SU-DHL-6 (cell line): ENCODE measurements around the gene HDGF.

Source experiments
- H2AFZ ChIP-seq: fragments of 200-600 bp; sonication (generic); 2 replicates; pipeline ENCODE4 v1.6.1; 2014; ENCODE audit warnings: low read depth, mild to moderate bottlenecking, moderate library complexity, mixed read lengths, antibody characterized with exemption, low read length; ENCODE audit not compliant: severe bottlenecking
- H3F3A ChIP-seq: fragments of 200-600 bp; shearing (Covaris generic); 2 replicates; pipeline ENCODE4 v1.6.0; 2016; ENCODE audit warnings: antibody characterized with exemption, mild to moderate bottlenecking; ENCODE audit not compliant: insufficient read depth
- H3K27ac ChIP-seq: fragments of 200-600 bp; sonication (generic); 2 replicates; pipeline ENCODE4 v1.5.1; 2016; ENCODE audit warnings: low read depth, mild to moderate bottlenecking, low read length, moderate library complexity, mixed read lengths
- H3K27me3 ChIP-seq: fragments of 200-600 bp; sonication (generic), shearing (Covaris generic); 2 replicates; pipeline ENCODE4 v1.6.0; 2014; ENCODE audit warnings: mild to moderate bottlenecking, low read length
- H3K36me3 ChIP-seq: fragments of 200-600 bp; sonication (generic); 2 replicates; pipeline ENCODE4 v1.6.1; 2014; ENCODE audit warnings: mild to moderate bottlenecking, low read length, mixed read lengths
- H3K4me2 ChIP-seq: fragments of 300-600, 200-600 bp; shearing (Covaris generic), sonication (generic); 2 replicates; pipeline ENCODE4 v1.6.0; 2014; ENCODE audit warnings: low read length, low read depth, mild to moderate bottlenecking; ENCODE audit not compliant: poor library complexity, severe bottlenecking
- H3K4me3 ChIP-seq: fragments of 200-600 bp; sonication (generic); 2 replicates; pipeline ENCODE4 v1.5.1; 2014; ENCODE audit warnings: antibody characterized with exemption, low read length, mild to moderate bottlenecking, mixed read lengths; ENCODE audit not compliant: insufficient read depth, poor library complexity, severe bottlenecking
- H3K79me2 ChIP-seq: fragments of 200-600 bp; sonication (generic); 2 replicates; pipeline ENCODE4 v1.6.1; 2014; ENCODE audit warnings: mild to moderate bottlenecking, low read length, moderate library complexity; ENCODE audit not compliant: insufficient read depth
- H3K9ac ChIP-seq: fragments of 200-600 bp; sonication (generic); 2 replicates; pipeline ENCODE4 v1.7.0; 2014; ENCODE audit warnings: mild to moderate bottlenecking, low read length
- H3K9me2 ChIP-seq: fragments of 200-600 bp; sonication (generic); replicated peaks from 2 replicates; pipeline ENCODE4 v1.6.1; 2014; ENCODE audit warnings: low read length; ENCODE audit not compliant: insufficient read depth
- H3K9me3 ChIP-seq: fragments of 200-600 bp; sonication (generic); 2 replicates; pipeline ENCODE4 v1.6.1; 2014; ENCODE audit warnings: low read length, mixed read lengths; ENCODE audit not compliant: insufficient read depth
- H4K20me1 ChIP-seq: fragments of 200-600 bp; sonication (generic); 2 replicates; pipeline ENCODE4 v1.6.1; 2014; ENCODE audit warnings: low read depth, mild to moderate bottlenecking, antibody characterized with exemption, low read length, moderate library complexity, mixed read lengths
- CTCF ChIP-seq: fragments of 200-600 bp; sonication (generic); IDR thresholded peaks from one replicate; pipeline ENCODE4 v1.5.1; 2017; ENCODE audit warnings: antibody characterized with exemption, mild to moderate bottlenecking, low read length, moderate library complexity; ENCODE audit not compliant: insufficient read depth, poor library complexity, severe bottlenecking
- EZH2phosphoT487 ChIP-seq: fragments of 200-600 bp; sonication (generic), shearing (Covaris generic); conservative IDR thresholded peaks from 2 replicates; pipeline ENCODE4 v1.6.1; 2018; ENCODE audit warnings: mild to moderate bottlenecking, antibody characterized with exemption, low read length, moderate library complexity, mixed read lengths

The HDGF gene

GRCh38 chr1:156756355-156756754, 4.9 kb upstream of the HDGF start:
- H3K4me3 ChIP-seq, result no peak overlapping the region
- H3K4me2 ChIP-seq, result no peak overlapping the region
- H3K9me3 ChIP-seq, result no peaks in the 10 kb centered on the region
- peaks cover 12% of the 10 kb centered on the region for H3F3A ChIP-seq
- no peak overlapping the region for H3K9ac ChIP-seq
- H2AFZ ChIP-seq, result no peak overlapping the region
- no peak overlapping the region for H3K27ac ChIP-seq
- no peak for TF ChIP-seq EZH2phosphoT487
- no peak for TF ChIP-seq CTCF
- H3K9me2 ChIP-seq, result no peaks in the 10 kb centered on the region
- no peaks in the 10 kb centered on the region for H4K20me1 ChIP-seq
- peaks cover 8% of the 10 kb centered on the region; the same call in 1 of the 2 replicates for H3K79me2 ChIP-seq
- no peaks in the 10 kb centered on the region for H3K27me3 ChIP-seq
- H3K36me3 ChIP-seq, result no peaks in the 10 kb centered on the region

GRCh38 chr1:156755527-156755950, 4.1 kb upstream of the HDGF start:
- no peaks in the 10 kb centered on the region for H3K27me3 ChIP-seq
- no peak overlapping the region for H2AFZ ChIP-seq
- no peak overlapping the region for H3K4me3 ChIP-seq
- no peaks in the 10 kb centered on the region for H3K36me3 ChIP-seq
- H3K9ac ChIP-seq, result no peak overlapping the region
- H3F3A ChIP-seq, result peaks cover 14% of the 10 kb centered on the region
- no peak overlapping the region for H3K27ac ChIP-seq
- H4K20me1 ChIP-seq, result no peaks in the 10 kb centered on the region
- H3K4me2 ChIP-seq, result no peak overlapping the region
- TF ChIP-seq CTCF (no peak), EZH2phosphoT487 (no peak)
- no peaks in the 10 kb centered on the region for H3K9me3 ChIP-seq
- H3K79me2 ChIP-seq, result peaks cover 15% of the 10 kb centered on the region
- H3K9me2 ChIP-seq, result no peaks in the 10 kb centered on the region

- H3K27me3 ChIP-seq, result no peaks in the 10 kb centered on the region
- H3K4me2 ChIP-seq, result no peak overlapping the region
- H3K9me2 ChIP-seq, result no peaks in the 10 kb centered on the region
- no peaks in the 10 kb centered on the region for H3K9me3 ChIP-seq
- H4K20me1 ChIP-seq, result no peaks in the 10 kb centered on the region
- H2AFZ ChIP-seq, result no peak overlapping the region
- TF ChIP-seq CTCF (no peak), EZH2phosphoT487 (no peak)
- no peak overlapping the region for H3K4me3 ChIP-seq
- no peaks in the 10 kb centered on the region for H3K36me3 ChIP-seq
- peaks cover 17% of the 10 kb centered on the region for H3F3A ChIP-seq
- no peak overlapping the region for H3K27ac ChIP-seq
- peaks cover 29% of the 10 kb centered on the region for H3K79me2 ChIP-seq
- H3K9ac ChIP-seq, result no peak overlapping the region
Measured at GRCh38 chr1:156754219-156754618, 2.7 kb upstream of the HDGF start.
